ENCODE measurements around the gene BEX3. TPM values are rescaled to one million over a fixed set of nuclear protein-coding genes. Genes with fewer than 3 reads are reported as not detected.

Gene BEX3
- total RNA-seq, 4 donors from 2014 or later: 9.1 to 102 (median 17.9) TPM

GRCh38 chrX:103415528-103415927 is 39.2 kb downstream of the BEX3 start:
- Histone ChIP-seq H3K4me1 (no peaks in the 10 kb centered on the region), H3K27ac (no peak overlapping the region), H3K4me3 (no peak overlapping the region), H3K27me3 (no peaks in the 10 kb centered on the region), H3K36me3 (no peaks in the 10 kb centered on the region), H3K9me3 (no peaks in the 10 kb centered on the region)
- no peak for DNase-seq
- no peak for TF ChIP-seq POLR2A (IDR thresholded peaks at IDR 0.05)
- no peak for TF ChIP-seq CTCF (IDR thresholded peaks at IDR 0.05)

GRCh38 chrX:103417370-103417769 is 41.0 kb downstream of the BEX3 start:
- TF ChIP-seq CTCF (IDR thresholded peaks at IDR 0.05): no peak
- TF ChIP-seq POLR2A (IDR thresholded peaks at IDR 0.05): no peak
- no peaks in the 10 kb centered on the region for H3K9me3 ChIP-seq
- H3K27me3 ChIP-seq: no peaks in the 10 kb centered on the region
- H3K36me3 ChIP-seq: no peaks in the 10 kb centered on the region
- H3K4me1 ChIP-seq: no peaks in the 10 kb centered on the region
- H3K27ac ChIP-seq: no peak overlapping the region
- H3K4me3 ChIP-seq: no peak overlapping the region
- no peak for DNase-seq

GRCh38 chrX:103417933-103418332 is 41.6 kb downstream of the BEX3 start:
- TF ChIP-seq POLR2A (IDR thresholded peaks at IDR 0.05) (no peak), CTCF (IDR thresholded peaks at IDR 0.05) (no peak)
- H3K9me3 ChIP-seq: no peaks in the 10 kb centered on the region
- no peaks in the 10 kb centered on the region for H3K36me3 ChIP-seq
- H3K27ac ChIP-seq: no peak overlapping the region
- H3K4me3 ChIP-seq: no peak overlapping the region
- H3K27me3 ChIP-seq: no peaks in the 10 kb centered on the region
- H3K4me1 ChIP-seq: no peaks in the 10 kb centered on the region
- no peak for DNase-seq

- Histone ChIP-seq H3K4me3 (no peak overlapping the region), H3K4me1 (no peaks in the 10 kb centered on the region), H3K9me3 (no peaks in the 10 kb centered on the region), H3K36me3 (no peaks in the 10 kb centered on the region), H3K27ac (no peak overlapping the region), H3K27me3 (no peaks in the 10 kb centered on the region)
- no peak for TF ChIP-seq POLR2A (IDR thresholded peaks at IDR 0.05)
- no peak for TF ChIP-seq CTCF (IDR thresholded peaks at IDR 0.05)
- no peak for DNase-seq
Measured at GRCh38 chrX:103418811-103419340, 42.5 kb downstream of the BEX3 start.

GRCh38 chrX:103423955-103424638 is 47.8 kb downstream of the BEX3 start:
- TF ChIP-seq POLR2A (IDR thresholded peaks at IDR 0.05) (no peak), CTCF (IDR thresholded peaks at IDR 0.05) (no peak)
- DNase-seq: no peak
- H3K36me3 ChIP-seq: no peaks in the 10 kb centered on the region
- no peak overlapping the region for H3K4me3 ChIP-seq
- H3K27me3 ChIP-seq: no peaks in the 10 kb centered on the region
- no peaks in the 10 kb centered on the region for H3K4me1 ChIP-seq
- H3K9me3 ChIP-seq: no peaks in the 10 kb centered on the region
- no peak overlapping the region for H3K27ac ChIP-seq

Small RNAs within 50 kb of the gene (small RNA-seq; reads per million reads assigned to genes)
- 0 reads per million in 2 donors for gene Z92846.1

Other genes with a start within 250 kb of the BEX3 start
- 10 to 100 TPM in 2 of 4 donors, 1 to 10 TPM in 2; 4.4 to 16.5 (median 10.2) TPM for gene BEX4, start 161.4 kb upstream of the BEX3 start, total RNA-seq
- 10 to 100 TPM; 14.7 to 74.3 (median 22.9) TPM for gene TCEAL8, start 121.4 kb upstream of the BEX3 start, total RNA-seq
- not detected for gene TCEAL5, start 99.8 kb upstream of the BEX3 start, total RNA-seq
- 1 to 10 TPM in 3 of 4 donors, not detected in 1; 1.8 to 7.1 (median 4.4) TPM for gene BEX2, start 65.5 kb upstream of the BEX3 start, total RNA-seq
- gene TCEAL7, start 46.3 kb upstream of the BEX3 start, total RNA-seq: 1 to 10 TPM; 1.1 to 5.8 (median 2.1) TPM
- gene TCEAL9, start 20.0 kb upstream of the BEX3 start, total RNA-seq: 10 to 100 TPM in 2 of 4 donors, 1 to 10 TPM in 2; 4.2 to 33.0 (median 9.7) TPM
- under 1 TPM in 1 of 4 donors, not detected in 3; 0.70 TPM for gene RAB40A, start 143.0 kb downstream of the BEX3 start, total RNA-seq
- gene TCEAL4, start 209.0 kb downstream of the BEX3 start, total RNA-seq: 10 to 100 TPM; 11.5 to 94.9 (median 18.8) TPM
- gene TCEAL3, start 231.4 kb downstream of the BEX3 start, total RNA-seq: 1 to 10 TPM; 3.2 to 9.9 (median 4.8) TPM